Measurements from ENCODE around the gene TGFBR3.

TGFBR3 gene

GRCh38 chr1:91730801-91731732 is 154.9 kb downstream of the TGFBR3 start:
- H3K4me1 ChIP-seq (ENCODE audit: control insufficient read depth, low read depth, low read length), result peaks cover 16% of the 10 kb centered on the region
- H3K36me3 ChIP-seq (ENCODE audit: control insufficient read depth, low read depth, low read length), result no peaks in the 10 kb centered on the region
- H3K27me3 ChIP-seq (ENCODE audit: control insufficient read depth, insufficient read depth, low read length), result no peaks in the 10 kb centered on the region
- no peak overlapping the region for H3K9ac ChIP-seq (ENCODE audit: low read length)
- no peak overlapping the region for H3K27ac ChIP-seq (ENCODE audit: low read length)
- no peaks in the 10 kb centered on the region for H3K9me3 ChIP-seq (ENCODE audit: control insufficient read depth, low read depth, low read length)
- H3K4me3 ChIP-seq (ENCODE audit: low read length), result no peak overlapping the region

- no peaks in the 10 kb centered on the region for H3K36me3 ChIP-seq (ENCODE audit: control insufficient read depth, low read depth, low read length)
- H3K4me1 ChIP-seq (ENCODE audit: control insufficient read depth, low read depth, low read length), result peaks cover 16% of the 10 kb centered on the region
- no peak overlapping the region for H3K9ac ChIP-seq (ENCODE audit: low read length)
- no peak overlapping the region for H3K4me3 ChIP-seq (ENCODE audit: low read length)
- no peak overlapping the region for H3K27ac ChIP-seq (ENCODE audit: low read length)
- H3K9me3 ChIP-seq (ENCODE audit: control insufficient read depth, low read depth, low read length), result no peaks in the 10 kb centered on the region
- no peaks in the 10 kb centered on the region for H3K27me3 ChIP-seq (ENCODE audit: control insufficient read depth, insufficient read depth, low read length)
Observed at GRCh38 chr1:91729621-91730358, 156.2 kb downstream of the TGFBR3 start.

GRCh38 chr1:91727763-91728162 is 158.2 kb downstream of the TGFBR3 start:
- H3K9me3 ChIP-seq (ENCODE audit: control insufficient read depth, low read depth, low read length), result no peaks in the 10 kb centered on the region
- H3K4me3 ChIP-seq (ENCODE audit: low read length), result no peak overlapping the region
- H3K27ac ChIP-seq (ENCODE audit: low read length), result no peak overlapping the region
- no peak overlapping the region for H3K9ac ChIP-seq (ENCODE audit: low read length)
- peaks cover 16% of the 10 kb centered on the region for H3K4me1 ChIP-seq (ENCODE audit: control insufficient read depth, low read depth, low read length)
- H3K36me3 ChIP-seq (ENCODE audit: control insufficient read depth, low read depth, low read length), result no peaks in the 10 kb centered on the region
- no peaks in the 10 kb centered on the region for H3K27me3 ChIP-seq (ENCODE audit: control insufficient read depth, insufficient read depth, low read length)

GRCh38 chr1:91725989-91726721 is 159.8 kb downstream of the TGFBR3 start:
- H3K27me3 ChIP-seq (ENCODE audit: control insufficient read depth, insufficient read depth, low read length), result no peaks in the 10 kb centered on the region
- H3K4me1 ChIP-seq (ENCODE audit: control insufficient read depth, low read depth, low read length), result peaks cover 3% of the 10 kb centered on the region
- no peaks in the 10 kb centered on the region for H3K36me3 ChIP-seq (ENCODE audit: control insufficient read depth, low read depth, low read length)
- H3K9me3 ChIP-seq (ENCODE audit: control insufficient read depth, low read depth, low read length), result no peaks in the 10 kb centered on the region
- H3K27ac ChIP-seq (ENCODE audit: low read length), result no peak overlapping the region
- H3K4me3 ChIP-seq (ENCODE audit: low read length), result no peak overlapping the region
- no peak overlapping the region for H3K9ac ChIP-seq (ENCODE audit: low read length)

- no peaks in the 10 kb centered on the region for H3K4me1 ChIP-seq (ENCODE audit: control insufficient read depth, low read depth, low read length)
- no peak overlapping the region for H3K27ac ChIP-seq (ENCODE audit: low read length)
- H3K27me3 ChIP-seq (ENCODE audit: control insufficient read depth, insufficient read depth, low read length), result no peaks in the 10 kb centered on the region
- no peaks in the 10 kb centered on the region for H3K36me3 ChIP-seq (ENCODE audit: control insufficient read depth, low read depth, low read length)
- no peak overlapping the region for H3K9ac ChIP-seq (ENCODE audit: low read length)
- H3K9me3 ChIP-seq (ENCODE audit: control insufficient read depth, low read depth, low read length), result no peaks in the 10 kb centered on the region
- H3K4me3 ChIP-seq (ENCODE audit: low read length), result no peak overlapping the region
Observed at GRCh38 chr1:91725618-91725988, 160.3 kb downstream of the TGFBR3 start.

- H3K27me3 ChIP-seq (ENCODE audit: control insufficient read depth, insufficient read depth, low read length), result no peaks in the 10 kb centered on the region
- no peak overlapping the region for H3K4me3 ChIP-seq (ENCODE audit: low read length)
- no peaks in the 10 kb centered on the region for H3K36me3 ChIP-seq (ENCODE audit: control insufficient read depth, low read depth, low read length)
- no peaks in the 10 kb centered on the region for H3K9me3 ChIP-seq (ENCODE audit: control insufficient read depth, low read depth, low read length)
- no peaks in the 10 kb centered on the region for H3K4me1 ChIP-seq (ENCODE audit: control insufficient read depth, low read depth, low read length)
- H3K9ac ChIP-seq (ENCODE audit: low read length), result no peak overlapping the region
- no peak overlapping the region for H3K27ac ChIP-seq (ENCODE audit: low read length)
Observed at GRCh38 chr1:91724644-91725043, 161.3 kb downstream of the TGFBR3 start.

GRCh38 chr1:91724231-91724630 is 161.7 kb downstream of the TGFBR3 start:
- no peak overlapping the region for H3K27ac ChIP-seq (ENCODE audit: low read length)
- no peaks in the 10 kb centered on the region for H3K9me3 ChIP-seq (ENCODE audit: control insufficient read depth, low read depth, low read length)
- H3K4me1 ChIP-seq (ENCODE audit: control insufficient read depth, low read depth, low read length), result no peaks in the 10 kb centered on the region
- no peak overlapping the region for H3K4me3 ChIP-seq (ENCODE audit: low read length)
- no peak overlapping the region for H3K9ac ChIP-seq (ENCODE audit: low read length)
- H3K36me3 ChIP-seq (ENCODE audit: control insufficient read depth, low read depth, low read length), result no peaks in the 10 kb centered on the region
- H3K27me3 ChIP-seq (ENCODE audit: control insufficient read depth, insufficient read depth, low read length), result no peaks in the 10 kb centered on the region

GRCh38 chr1:91720044-91720443 is 165.9 kb downstream of the TGFBR3 start:
- Histone ChIP-seq H3K4me3 (ENCODE audit: low read length) (no peak overlapping the region), H3K4me1 (ENCODE audit: control insufficient read depth, low read depth, low read length) (no peaks in the 10 kb centered on the region), H3K9ac (ENCODE audit: low read length) (no peak overlapping the region), H3K9me3 (ENCODE audit: control insufficient read depth, low read depth, low read length) (no peaks in the 10 kb centered on the region), H3K27me3 (ENCODE audit: control insufficient read depth, insufficient read depth, low read length) (no peaks in the 10 kb centered on the region), H3K27ac (ENCODE audit: low read length) (no peak overlapping the region), H3K36me3 (ENCODE audit: control insufficient read depth, low read depth, low read length) (no peaks in the 10 kb centered on the region)

GRCh38 chr1:91718877-91719276 is 167.1 kb downstream of the TGFBR3 start:
- no peaks in the 10 kb centered on the region for H3K9me3 ChIP-seq (ENCODE audit: control insufficient read depth, low read depth, low read length)
- no peaks in the 10 kb centered on the region for H3K36me3 ChIP-seq (ENCODE audit: control insufficient read depth, low read depth, low read length)
- no peak overlapping the region for H3K4me3 ChIP-seq (ENCODE audit: low read length)
- H3K27me3 ChIP-seq (ENCODE audit: control insufficient read depth, insufficient read depth, low read length), result no peaks in the 10 kb centered on the region
- peaks cover 5% of the 10 kb centered on the region for H3K4me1 ChIP-seq (ENCODE audit: control insufficient read depth, low read depth, low read length)
- H3K27ac ChIP-seq (ENCODE audit: low read length), result no peak overlapping the region
- no peak overlapping the region for H3K9ac ChIP-seq (ENCODE audit: low read length)

- no peaks in the 10 kb centered on the region for H3K27me3 ChIP-seq (ENCODE audit: control insufficient read depth, insufficient read depth, low read length)
- no peak overlapping the region for H3K27ac ChIP-seq (ENCODE audit: low read length)
- no peaks in the 10 kb centered on the region for H3K9me3 ChIP-seq (ENCODE audit: control insufficient read depth, low read depth, low read length)
- no peak overlapping the region for H3K9ac ChIP-seq (ENCODE audit: low read length)
- no peak overlapping the region for H3K4me3 ChIP-seq (ENCODE audit: low read length)
- H3K36me3 ChIP-seq (ENCODE audit: control insufficient read depth, low read depth, low read length), result no peaks in the 10 kb centered on the region
- H3K4me1 ChIP-seq (ENCODE audit: control insufficient read depth, low read depth, low read length), result peaks cover 8% of the 10 kb centered on the region
Observed at GRCh38 chr1:91718368-91718767, 167.6 kb downstream of the TGFBR3 start.

GRCh38 chr1:91717839-91718238 is 168.1 kb downstream of the TGFBR3 start:
- H3K9ac ChIP-seq (ENCODE audit: low read length), result no peak overlapping the region
- H3K27ac ChIP-seq (ENCODE audit: low read length), result no peak overlapping the region
- peaks cover 13% of the 10 kb centered on the region for H3K4me1 ChIP-seq (ENCODE audit: control insufficient read depth, low read depth, low read length)
- no peaks in the 10 kb centered on the region for H3K9me3 ChIP-seq (ENCODE audit: control insufficient read depth, low read depth, low read length)
- H3K27me3 ChIP-seq (ENCODE audit: control insufficient read depth, insufficient read depth, low read length), result no peaks in the 10 kb centered on the region
- no peak overlapping the region for H3K4me3 ChIP-seq (ENCODE audit: low read length)
- no peaks in the 10 kb centered on the region for H3K36me3 ChIP-seq (ENCODE audit: control insufficient read depth, low read depth, low read length)

All from iPS-18a (cell line).